Measurements from ENCODE around the gene TBC1D22A. TPM values are rescaled to one million over a fixed set of nuclear protein-coding genes. Genes with fewer than 3 reads are reported as not detected.

The TBC1D22A gene
- polyA plus RNA-seq, 1 donor (not counting 4 experiments of a cell fraction or from before 2014, with no cell fraction given), result 20.9 TPM

- Histone ChIP-seq H3K27ac (ENCODE audit: control insufficient read depth, insufficient read depth, low read length) (no peak overlapping the region), H3K4me2 (ENCODE audit: control insufficient read depth, extremely low read depth, insufficient read depth, low read depth, low read length) (no peak overlapping the region), H3K4me1 (ENCODE audit: control insufficient read depth, extremely low read depth, insufficient read depth, low read length) (peaks cover 7% of the 10 kb centered on the region), H3K9me3 (ENCODE audit: control insufficient read depth, low read depth, low read length) (no peaks in the 10 kb centered on the region), H2AFZ (ENCODE audit: control insufficient read depth, low read length) (no peak overlapping the region), H3K36me3 (ENCODE audit: control insufficient read depth in 2 of 2, extremely low read depth in 1 of 2, insufficient read depth in 2 of 2, low read length in 2 of 2) (peaks cover 7 to 9% of the 10 kb centered on the region in 2 experiments), H3K9ac (ENCODE audit: control insufficient read depth, extremely low read depth, insufficient read depth, low read length) (no peak overlapping the region), H3K27me3 (ENCODE audit: control insufficient read depth, extremely low read depth, insufficient read depth, low read length) (no peaks in the 10 kb centered on the region), H3K79me2 (ENCODE audit: control insufficient read depth, insufficient read depth, low read length) (no peaks in the 10 kb centered on the region), H3K9me1 (ENCODE audit: control insufficient read depth, extremely low read depth, insufficient read depth, low read length) (no peaks in the 10 kb centered on the region), H4K20me1 (ENCODE audit: control insufficient read depth, extremely low read depth, insufficient read depth, low read length) (no peaks in the 10 kb centered on the region), H3K4me3 (ENCODE audit: control insufficient read depth in 2 of 3, extremely low read depth in 1 of 3, insufficient read depth in 2 of 3, low read depth in 1 of 3, low read length in 3 of 3) (no peak overlapping the region)
- no peak for TF ChIP-seq EZH2 (IDR thresholded peaks at IDR 0.05; ENCODE audit: low read length)
- no peak for TF ChIP-seq CTCF (optimal IDR thresholded peaks at IDR 0.05 in 1 of 3, IDR thresholded peaks at IDR 0.05 in 1 of 3, conservative IDR thresholded peaks at IDR 0.05 in 1 of 3; ENCODE audit: extremely low read depth in 1 of 3, insufficient read depth in 2 of 3, low read length in 3 of 3)
- dilution Hi-C loops (cut with MboI; ENCODE audit: extremely low pct_ligation_motif_present, low sequenced_read_pairs), result no loop called here
- DNase-seq (ENCODE audit: low read depth, low spot score), result no peak
- FAIRE-seq, result no peak
These were observed 42.5 kb upstream of the TBC1D22A start for GRCh38 chr22:46719921-46720320.

GRCh38 chr22:46721501-46722085 is 40.9 kb upstream of the TBC1D22A start:
- Histone ChIP-seq H2AFZ (ENCODE audit: control insufficient read depth, low read length) (no peak overlapping the region), H3K27ac (ENCODE audit: control insufficient read depth, insufficient read depth, low read length) (no peak overlapping the region), H3K36me3 (ENCODE audit: control insufficient read depth in 2 of 2, extremely low read depth in 1 of 2, insufficient read depth in 2 of 2, low read length in 2 of 2) (peaks cover 7 to 8% of the 10 kb centered on the region in 2 experiments), H3K79me2 (ENCODE audit: control insufficient read depth, insufficient read depth, low read length) (no peaks in the 10 kb centered on the region), H3K4me1 (ENCODE audit: control insufficient read depth, extremely low read depth, insufficient read depth, low read length) (peaks cover 7% of the 10 kb centered on the region), H3K27me3 (ENCODE audit: control insufficient read depth, extremely low read depth, insufficient read depth, low read length) (no peaks in the 10 kb centered on the region), H3K9me3 (ENCODE audit: control insufficient read depth, low read depth, low read length) (no peaks in the 10 kb centered on the region), H4K20me1 (ENCODE audit: control insufficient read depth, extremely low read depth, insufficient read depth, low read length) (no peaks in the 10 kb centered on the region), H3K9ac (ENCODE audit: control insufficient read depth, extremely low read depth, insufficient read depth, low read length) (no peak overlapping the region), H3K4me3 (ENCODE audit: control insufficient read depth in 2 of 3, extremely low read depth in 1 of 3, insufficient read depth in 2 of 3, low read depth in 1 of 3, low read length in 3 of 3) (no peak overlapping the region), H3K9me1 (ENCODE audit: control insufficient read depth, extremely low read depth, insufficient read depth, low read length) (no peaks in the 10 kb centered on the region), H3K4me2 (ENCODE audit: control insufficient read depth, extremely low read depth, insufficient read depth, low read depth, low read length) (no peak overlapping the region)
- FAIRE-seq (no peak), DNase-seq (ENCODE audit: low read depth, low spot score) (no peak)
- TF ChIP-seq CTCF (optimal IDR thresholded peaks at IDR 0.05 in 1 of 3, IDR thresholded peaks at IDR 0.05 in 1 of 3, conservative IDR thresholded peaks at IDR 0.05 in 1 of 3; ENCODE audit: extremely low read depth in 1 of 3, insufficient read depth in 2 of 3, low read length in 3 of 3) (no peak), EZH2 (IDR thresholded peaks at IDR 0.05; ENCODE audit: low read length) (no peak)
- dilution Hi-C loops (cut with MboI; ENCODE audit: extremely low pct_ligation_motif_present, low sequenced_read_pairs), result no loop called here

All from keratinocyte (primary cell).